Fibroblast of peridontal ligament (primary cell): Measurements from ENCODE around the gene RPE65.
"Not testable (repeated sequence)": the region's sequence is repeated elsewhere in the genome, so short reads cannot be mapped to it uniquely, and the experiment has no call there.

Experiments used
- DNase-seq: peaks from one replicate; pipeline ENCODE4 v3.0.0-alpha.2; 2010; ENCODE audit errors: extremely low read depth

RPE65 gene

GRCh38 chr1:68449901-68450300 lies at the start of gene RPE65:
Gene RPE65, minus strand, starts transcription at chr1:68449954. Its CDS starts 49 bp downstream, at chr1:68449905.
- peak; percentile 14 for DNase-seq

- DNase-seq: no peak
These were observed 47.6 kb upstream of the RPE65 start for GRCh38 chr1:68497358-68497698.

- peak; percentile 90 for DNase-seq
These were observed 47.1 kb upstream of the RPE65 start, which contains the start of gene DEPDC1 for GRCh38 chr1:68496680-68497357. Gene DEPDC1, minus strand, starts transcription at chr1:68497082. Its CDS starts 83 bp downstream, at chr1:68496999.

- no peak for DNase-seq
These were observed 46.4 kb upstream of the RPE65 start for GRCh38 chr1:68495968-68496679.

- DNase-seq: no peak
These were observed 45.8 kb upstream of the RPE65 start for GRCh38 chr1:68495532-68495931.

- DNase-seq: no peak
These were observed 43.4 kb upstream of the RPE65 start for GRCh38 chr1:68493193-68493592.

GRCh38 chr1:68492255-68492654 lies 42.5 kb upstream of the RPE65 start:
- not testable (repeated sequence) for DNase-seq

- no peak for DNase-seq
These were observed 40.4 kb upstream of the RPE65 start for GRCh38 chr1:68490046-68490651.

- no peak for DNase-seq
These were observed 35.8 kb upstream of the RPE65 start for GRCh38 chr1:68485431-68486022.

- no peak for DNase-seq
These were observed 34.9 kb upstream of the RPE65 start for GRCh38 chr1:68484618-68485017.

- no peak for DNase-seq
These were observed 31.3 kb upstream of the RPE65 start for GRCh38 chr1:68481041-68481440.

- no peak for DNase-seq
These were observed 29.7 kb upstream of the RPE65 start for GRCh38 chr1:68479501-68479900.

- no peak for DNase-seq
These were observed 28.9 kb upstream of the RPE65 start for GRCh38 chr1:68478662-68479061.

- DNase-seq: not testable (repeated sequence)
These were observed 26.9 kb upstream of the RPE65 start for GRCh38 chr1:68476626-68477025.

- no peak for DNase-seq
These were observed 23.3 kb upstream of the RPE65 start for GRCh38 chr1:68473060-68473459.

- peak; percentile 56 for DNase-seq
These were observed 20.7 kb upstream of the RPE65 start for GRCh38 chr1:68470388-68470970.

GRCh38 chr1:68464891-68465290 lies 15.1 kb upstream of the RPE65 start:
- DNase-seq: no peak

GRCh38 chr1:68460935-68461334 lies 11.2 kb upstream of the RPE65 start:
- DNase-seq: no peak

GRCh38 chr1:68459796-68460195 lies 10.0 kb upstream of the RPE65 start:
- peak; percentile 25 for DNase-seq

GRCh38 chr1:68459091-68459490 lies 9.3 kb upstream of the RPE65 start:
- no peak for DNase-seq

GRCh38 chr1:68456202-68456601 lies 6.4 kb upstream of the RPE65 start:
- DNase-seq: no peak

GRCh38 chr1:68454534-68454933 lies 4.8 kb upstream of the RPE65 start:
- DNase-seq: no peak
